SK-N-SH treated with all-trans-retinoic acid at 6 μM for 48 hours (cell line): ENCODE data around the gene PPP1R16B.

Experiments
- ATAC-seq: fragments of 200-7000 bp; cut with Tn5 transposase; 3 replicates; pipeline ENCODE4 v1.9.1; 2020; ENCODE audit warnings: mild to moderate bottlenecking, moderate library complexity
- ARNTL ChIP-seq: fragments of 450-650 bp; formaldehyde crosslinking; IDR thresholded peaks from 2 replicates; pipeline ENCODE4 v1.5.0; 2020; ENCODE audit warnings: low read depth, mild to moderate bottlenecking, moderate library complexity, borderline replicate concordance
- ESRRG ChIP-seq: fragments of 250-450 bp; sonication (Bioruptor Pico); IDR thresholded peaks from 2 replicates; pipeline ENCODE4 v1.6.1; 2021; ENCODE audit warnings: mild to moderate bottlenecking
- OSR1 ChIP-seq: fragments of 250-450 bp; sonication (Bioruptor Pico); IDR thresholded peaks from 2 replicates; pipeline ENCODE4 v1.8.0; 2022; ENCODE audit warnings: moderate library complexity, mild to moderate bottlenecking, inconsistent platforms
- TCF4 ChIP-seq: fragments of 250-450 bp; sonication (Bioruptor Pico); IDR thresholded peaks from 2 replicates; pipeline ENCODE4 v1.8.0; 2021; ENCODE audit warnings: mild to moderate bottlenecking, moderate library complexity, borderline replicate concordance
- ZFP3 ChIP-seq: fragments of 250-450 bp; sonication (Bioruptor Pico); IDR thresholded peaks from 2 replicates; pipeline ENCODE4 v1.5.0; 2020; ENCODE audit warnings: mild to moderate bottlenecking, moderate library complexity
- ZFP30 ChIP-seq: fragments of 450-650 bp; formaldehyde crosslinking; IDR thresholded peaks from 2 replicates; pipeline ENCODE4 v1.5.0; 2022; ENCODE audit warnings: mild to moderate bottlenecking, moderate library complexity
- ZNF70 ChIP-seq: fragments of 450-650 bp; formaldehyde crosslinking; IDR thresholded peaks from 2 replicates; pipeline ENCODE4 v1.5.0; 2020; ENCODE audit warnings: mild to moderate bottlenecking, moderate library complexity
- ZNF8 ChIP-seq: fragments of 450-650 bp; formaldehyde crosslinking; IDR thresholded peaks from 2 replicates; pipeline ENCODE4 v1.5.0; 2020; ENCODE audit warnings: mild to moderate bottlenecking, moderate library complexity
- TF ChIP-seq, protein P1 (sequence below): fragments of 250-450 bp; sonication (Bioruptor Pico); IDR thresholded peaks from 2 replicates; pipeline ENCODE4 v1.5.1; 2021; ENCODE audit warnings: mild to moderate bottlenecking, moderate library complexity
- TF ChIP-seq, protein P2 (sequence below): fragments of 250-450 bp; sonication (Bioruptor Pico); IDR thresholded peaks from 2 replicates; pipeline ENCODE4 v1.8.0; 2020; ENCODE audit warnings: mild to moderate bottlenecking, moderate library complexity, borderline replicate concordance
- TF ChIP-seq, protein P3 (sequence below): fragments of 250-450 bp; sonication (Bioruptor Pico); IDR thresholded peaks from 2 replicates; pipeline ENCODE4 v1.5.1; 2020; ENCODE audit warnings: low read depth, mild to moderate bottlenecking, moderate library complexity
- TF ChIP-seq, protein P4 (sequence below): fragments of 250-450 bp; sonication (Bioruptor Pico); IDR thresholded peaks from 2 replicates; pipeline ENCODE4 v1.5.0; 2020; ENCODE audit warnings: mild to moderate bottlenecking, moderate library complexity
- TF ChIP-seq, protein P5 (sequence below): fragments of 250-450 bp; sonication (Bioruptor Pico); IDR thresholded peaks from 2 replicates; pipeline ENCODE4 v1.8.0; 2021; ENCODE audit warnings: low read depth, mild to moderate bottlenecking, moderate library complexity, borderline replicate concordance

The PPP1R16B gene

DNA sequence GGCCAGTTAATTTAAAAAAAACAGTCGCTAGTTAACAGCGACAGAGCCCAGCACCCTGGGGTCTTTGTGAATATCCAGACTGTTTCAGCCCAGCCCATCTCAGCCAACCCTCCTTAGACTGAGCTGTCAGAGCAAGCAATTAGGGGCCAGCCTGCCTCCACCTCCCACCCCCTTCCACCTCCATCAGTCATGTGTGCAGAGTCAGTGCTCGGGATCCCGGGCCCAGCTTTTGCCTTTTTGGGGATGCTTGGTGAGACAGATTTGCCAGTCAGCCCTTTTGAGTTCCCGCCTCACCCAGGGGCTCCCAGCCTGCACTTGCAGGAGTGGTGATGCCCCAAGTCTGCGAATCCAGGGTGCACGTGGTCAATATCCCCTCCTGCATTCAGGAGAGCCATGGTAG is 114.2 kb downstream of the PPP1R16B start:
- ATAC-seq = no peak
- no peak for TF ChIP-seq ZFP30 (CRISPR knock-in tag)
- TF ChIP-seq, protein P1, sequence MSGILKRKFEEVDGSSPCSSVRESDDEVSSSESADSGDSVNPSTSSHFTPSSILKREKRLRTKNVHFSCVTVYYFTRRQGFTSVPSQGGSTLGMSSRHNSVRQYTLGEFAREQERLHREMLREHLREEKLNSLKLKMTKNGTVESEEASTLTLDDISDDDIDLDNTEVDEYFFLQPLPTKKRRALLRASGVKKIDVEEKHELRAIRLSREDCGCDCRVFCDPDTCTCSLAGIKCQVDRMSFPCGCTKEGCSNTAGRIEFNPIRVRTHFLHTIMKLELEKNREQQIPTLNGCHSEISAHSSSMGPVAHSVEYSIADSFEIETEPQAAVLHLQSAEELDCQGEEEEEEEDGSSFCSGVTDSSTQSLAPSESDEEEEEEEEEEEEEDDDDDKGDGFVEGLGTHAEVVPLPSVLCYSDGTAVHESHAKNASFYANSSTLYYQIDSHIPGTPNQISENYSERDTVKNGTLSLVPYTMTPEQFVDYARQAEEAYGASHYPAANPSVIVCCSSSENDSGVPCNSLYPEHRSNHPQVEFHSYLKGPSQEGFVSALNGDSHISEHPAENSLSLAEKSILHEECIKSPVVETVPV = no peak
- TF ChIP-seq, protein P2, sequence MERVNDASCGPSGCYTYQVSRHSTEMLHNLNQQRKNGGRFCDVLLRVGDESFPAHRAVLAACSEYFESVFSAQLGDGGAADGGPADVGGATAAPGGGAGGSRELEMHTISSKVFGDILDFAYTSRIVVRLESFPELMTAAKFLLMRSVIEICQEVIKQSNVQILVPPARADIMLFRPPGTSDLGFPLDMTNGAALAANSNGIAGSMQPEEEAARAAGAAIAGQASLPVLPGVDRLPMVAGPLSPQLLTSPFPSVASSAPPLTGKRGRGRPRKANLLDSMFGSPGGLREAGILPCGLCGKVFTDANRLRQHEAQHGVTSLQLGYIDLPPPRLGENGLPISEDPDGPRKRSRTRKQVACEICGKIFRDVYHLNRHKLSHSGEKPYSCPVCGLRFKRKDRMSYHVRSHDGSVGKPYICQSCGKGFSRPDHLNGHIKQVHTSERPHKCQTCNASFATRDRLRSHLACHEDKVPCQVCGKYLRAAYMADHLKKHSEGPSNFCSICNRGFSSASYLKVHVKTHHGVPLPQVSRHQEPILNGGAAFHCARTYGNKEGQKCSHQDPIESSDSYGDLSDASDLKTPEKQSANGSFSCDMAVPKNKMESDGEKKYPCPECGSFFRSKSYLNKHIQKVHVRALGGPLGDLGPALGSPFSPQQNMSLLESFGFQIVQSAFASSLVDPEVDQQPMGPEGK (CRISPR knock-in tag) = no peak

DNA sequence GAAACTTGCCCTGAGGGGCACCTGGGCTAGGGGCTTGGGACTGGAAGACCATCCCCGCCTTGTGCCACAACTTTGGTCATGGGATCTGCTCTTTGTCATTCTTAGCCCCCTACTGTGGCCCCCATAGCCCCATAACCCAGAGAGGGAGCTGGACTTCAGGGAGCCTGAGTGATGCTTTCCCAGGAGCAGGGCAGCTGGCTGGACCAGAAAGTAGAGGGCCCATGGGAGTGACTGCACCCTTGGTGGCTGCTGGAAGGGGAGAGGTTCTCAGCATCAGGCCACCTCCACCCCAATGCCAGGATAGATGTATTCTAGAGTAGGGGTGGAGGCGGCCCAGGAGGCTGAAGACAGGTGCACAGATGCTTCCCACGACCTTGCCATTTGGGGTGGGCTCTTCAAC is 114.9 kb downstream of the PPP1R16B start:
- ATAC-seq = no peak
- TF ChIP-seq ZNF70 (CRISPR knock-in tag) (no peak), ARNTL (CRISPR knock-in tag) (no peak), ESRRG (CRISPR knock-in tag) (no peak), ZFP3 (CRISPR knock-in tag) (no peak)
- TF ChIP-seq, protein P1 = no peak
- TF ChIP-seq, protein P3, sequence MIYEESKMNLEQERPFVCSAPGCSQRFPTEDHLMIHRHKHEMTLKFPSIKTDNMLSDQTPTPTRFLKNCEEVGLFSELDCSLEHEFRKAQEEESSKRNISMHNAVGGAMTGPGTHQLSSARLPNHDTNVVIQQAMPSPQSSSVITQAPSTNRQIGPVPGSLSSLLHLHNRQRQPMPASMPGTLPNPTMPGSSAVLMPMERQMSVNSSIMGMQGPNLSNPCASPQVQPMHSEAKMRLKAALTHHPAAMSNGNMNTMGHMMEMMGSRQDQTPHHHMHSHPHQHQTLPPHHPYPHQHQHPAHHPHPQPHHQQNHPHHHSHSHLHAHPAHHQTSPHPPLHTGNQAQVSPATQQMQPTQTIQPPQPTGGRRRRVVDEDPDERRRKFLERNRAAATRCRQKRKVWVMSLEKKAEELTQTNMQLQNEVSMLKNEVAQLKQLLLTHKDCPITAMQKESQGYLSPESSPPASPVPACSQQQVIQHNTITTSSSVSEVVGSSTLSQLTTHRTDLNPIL (CRISPR knock-in tag) = no peak
- TF ChIP-seq, protein P4, sequence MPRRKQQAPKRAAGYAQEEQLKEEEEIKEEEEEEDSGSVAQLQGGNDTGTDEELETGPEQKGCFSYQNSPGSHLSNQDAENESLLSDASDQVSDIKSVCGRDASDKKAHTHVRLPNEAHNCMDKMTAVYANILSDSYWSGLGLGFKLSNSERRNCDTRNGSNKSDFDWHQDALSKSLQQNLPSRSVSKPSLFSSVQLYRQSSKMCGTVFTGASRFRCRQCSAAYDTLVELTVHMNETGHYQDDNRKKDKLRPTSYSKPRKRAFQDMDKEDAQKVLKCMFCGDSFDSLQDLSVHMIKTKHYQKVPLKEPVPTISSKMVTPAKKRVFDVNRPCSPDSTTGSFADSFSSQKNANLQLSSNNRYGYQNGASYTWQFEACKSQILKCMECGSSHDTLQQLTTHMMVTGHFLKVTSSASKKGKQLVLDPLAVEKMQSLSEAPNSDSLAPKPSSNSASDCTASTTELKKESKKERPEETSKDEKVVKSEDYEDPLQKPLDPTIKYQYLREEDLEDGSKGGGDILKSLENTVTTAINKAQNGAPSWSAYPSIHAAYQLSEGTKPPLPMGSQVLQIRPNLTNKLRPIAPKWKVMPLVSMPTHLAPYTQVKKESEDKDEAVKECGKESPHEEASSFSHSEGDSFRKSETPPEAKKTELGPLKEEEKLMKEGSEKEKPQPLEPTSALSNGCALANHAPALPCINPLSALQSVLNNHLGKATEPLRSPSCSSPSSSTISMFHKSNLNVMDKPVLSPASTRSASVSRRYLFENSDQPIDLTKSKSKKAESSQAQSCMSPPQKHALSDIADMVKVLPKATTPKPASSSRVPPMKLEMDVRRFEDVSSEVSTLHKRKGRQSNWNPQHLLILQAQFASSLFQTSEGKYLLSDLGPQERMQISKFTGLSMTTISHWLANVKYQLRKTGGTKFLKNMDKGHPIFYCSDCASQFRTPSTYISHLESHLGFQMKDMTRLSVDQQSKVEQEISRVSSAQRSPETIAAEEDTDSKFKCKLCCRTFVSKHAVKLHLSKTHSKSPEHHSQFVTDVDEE = no peak

DNA sequence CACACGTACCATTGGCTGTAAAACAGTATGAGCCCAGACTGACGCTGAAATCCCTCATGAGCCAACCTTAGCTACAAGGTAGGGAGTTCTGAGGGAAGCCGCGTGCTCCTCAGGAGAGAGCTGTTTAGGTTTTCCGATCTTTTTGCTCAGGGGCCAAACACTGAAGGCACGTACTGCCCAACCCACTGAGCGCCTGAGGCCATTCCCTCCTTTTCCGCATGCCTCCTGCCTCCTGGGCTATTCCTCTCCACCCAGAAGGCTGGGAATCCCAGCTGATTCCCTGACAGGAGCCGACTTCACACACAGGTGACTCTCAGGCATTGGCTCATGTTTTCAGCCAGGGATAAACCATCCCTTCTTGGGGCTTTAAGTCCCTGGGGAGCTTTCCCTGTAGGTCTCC is 115.4 kb downstream of the PPP1R16B start:
- TF ChIP-seq, protein P5, sequence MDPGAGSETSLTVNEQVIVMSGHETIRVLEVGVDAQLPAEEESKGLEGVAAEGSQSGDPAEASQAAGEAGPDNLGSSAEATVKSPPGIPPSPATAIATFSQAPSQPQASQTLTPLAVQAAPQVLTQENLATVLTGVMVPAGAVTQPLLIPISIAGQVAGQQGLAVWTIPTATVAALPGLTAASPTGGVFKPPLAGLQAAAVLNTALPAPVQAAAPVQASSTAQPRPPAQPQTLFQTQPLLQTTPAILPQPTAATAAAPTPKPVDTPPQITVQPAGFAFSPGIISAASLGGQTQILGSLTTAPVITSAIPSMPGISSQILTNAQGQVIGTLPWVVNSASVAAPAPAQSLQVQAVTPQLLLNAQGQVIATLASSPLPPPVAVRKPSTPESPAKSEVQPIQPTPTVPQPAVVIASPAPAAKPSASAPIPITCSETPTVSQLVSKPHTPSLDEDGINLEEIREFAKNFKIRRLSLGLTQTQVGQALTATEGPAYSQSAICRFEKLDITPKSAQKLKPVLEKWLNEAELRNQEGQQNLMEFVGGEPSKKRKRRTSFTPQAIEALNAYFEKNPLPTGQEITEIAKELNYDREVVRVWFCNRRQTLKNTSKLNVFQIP (CRISPR knock-in tag) = no peak
- no peak for TF ChIP-seq ZFP30 (CRISPR knock-in tag)
- TF ChIP-seq, protein P2 (CRISPR knock-in tag) = no peak
- TF ChIP-seq OSR1 (CRISPR knock-in tag) = no peak
- TF ChIP-seq, all 23 proteins: peak for 0
- no peak for ATAC-seq

DNA sequence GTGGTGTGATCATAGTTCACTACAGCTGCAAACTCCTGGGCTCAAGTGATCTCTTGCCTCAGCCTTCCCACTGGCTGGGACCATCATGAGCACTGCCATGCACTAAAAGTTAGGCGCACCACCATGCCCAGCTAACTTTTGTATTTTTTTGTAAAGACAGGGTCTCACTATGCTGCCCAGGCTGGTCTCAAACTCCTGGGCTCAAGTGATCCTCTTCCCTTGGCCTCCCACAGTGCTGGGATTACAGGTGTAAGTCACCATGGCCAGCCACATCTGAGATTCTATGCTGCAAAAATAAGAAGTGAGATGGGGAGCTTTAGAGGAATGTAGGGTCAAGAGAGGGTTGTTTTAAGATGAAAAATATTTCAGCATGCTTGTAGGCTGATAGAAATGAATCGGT is 119.2 kb downstream of the PPP1R16B start:
- TF ChIP-seq TCF4 (CRISPR knock-in tag) (no peak), ZNF8 (CRISPR knock-in tag) (no peak)
- no peak for ATAC-seq
